ENCODE results near the gene GADL1.

The GADL1 gene

DNA sequence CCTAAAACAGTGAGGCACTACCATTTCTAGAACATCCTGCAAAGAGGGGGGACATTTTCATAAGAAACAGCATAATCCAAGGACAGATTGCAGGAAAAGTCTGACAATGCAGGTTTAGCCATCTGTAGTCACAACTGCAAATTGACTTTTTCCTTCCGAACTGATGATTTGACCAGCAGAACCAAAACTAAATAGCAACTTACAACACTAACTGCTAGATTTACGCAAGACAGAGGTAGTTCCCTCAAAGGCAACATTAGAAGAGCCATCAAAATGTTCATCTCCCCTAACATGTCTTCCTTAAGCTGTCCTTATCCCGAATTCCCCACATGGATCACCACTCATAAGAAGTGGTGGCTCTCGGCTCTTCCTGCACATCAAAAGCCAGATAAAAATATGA, 129.6 kb downstream of the GADL1 start:
- no peak for DNase-seq
- intact Hi-C loops (cut with DNase I): loop anchor here (5.0 kb wide), 1 partner anchor 1002 kb away; no protein-coding TSS in a partner anchor

DNA sequence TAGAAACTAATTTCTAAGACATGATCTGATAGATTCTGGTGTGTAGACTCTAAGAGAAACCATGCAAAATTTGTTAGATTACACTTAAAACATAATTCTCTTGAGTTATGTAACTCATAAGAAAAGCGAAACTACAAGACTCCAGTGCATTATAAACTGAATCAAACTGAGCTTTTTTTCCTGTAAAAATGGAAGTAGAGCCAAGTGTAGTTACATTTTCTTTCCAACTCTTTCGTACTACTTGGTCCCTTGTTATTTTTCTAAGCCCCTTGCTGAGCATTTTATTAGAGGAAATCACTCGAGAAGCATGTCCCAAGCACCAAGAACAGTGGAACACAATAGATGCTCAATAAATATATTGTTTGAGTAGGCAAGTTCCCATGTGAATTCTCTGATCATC, 130.2 kb downstream of the GADL1 start:
- intact Hi-C loops (cut with DNase I): no loop called here
- no peak for DNase-seq

DNA sequence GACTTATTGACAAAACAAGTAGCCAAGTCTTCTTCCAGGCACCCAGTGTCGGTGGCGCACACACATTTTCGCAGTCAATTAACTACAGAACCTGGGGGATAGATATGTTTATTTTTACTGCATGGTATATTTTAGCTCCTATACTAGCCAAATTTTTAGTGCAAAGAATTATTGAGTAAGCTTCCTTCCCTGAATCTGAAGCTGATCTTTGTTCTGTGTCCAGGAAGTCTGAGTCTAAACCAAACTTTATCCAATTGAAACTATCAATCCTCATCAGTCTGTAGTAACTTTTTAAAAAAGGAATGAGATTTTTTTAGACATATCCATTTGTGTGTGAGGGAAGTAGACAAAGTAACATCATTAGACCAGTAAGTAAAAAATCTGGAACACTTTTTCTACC, 133.1 kb downstream of the GADL1 start:
- intact Hi-C loops (cut with DNase I): no loop called here
- DNase-seq: no peak

DNA sequence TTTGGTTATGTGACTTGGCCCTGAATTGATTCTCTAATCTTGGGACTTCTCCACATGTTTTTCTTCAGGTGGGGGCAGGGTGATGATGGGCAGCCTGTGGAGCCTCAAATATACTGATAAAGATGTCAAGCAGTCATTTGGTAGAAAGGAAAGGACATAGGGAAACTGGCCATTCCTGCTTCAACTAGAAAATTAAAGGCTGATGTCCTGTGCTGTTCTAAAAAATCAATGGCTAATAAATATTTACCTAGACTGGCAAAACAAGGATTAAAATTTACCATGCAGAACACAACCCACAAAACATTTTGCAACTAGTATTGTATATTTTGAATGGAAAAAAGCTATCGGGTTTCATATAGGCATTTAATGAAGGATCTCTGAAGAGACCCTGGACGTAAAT, 133.7 kb downstream of the GADL1 start:
- intact Hi-C loops (cut with DNase I): no loop called here

DNA sequence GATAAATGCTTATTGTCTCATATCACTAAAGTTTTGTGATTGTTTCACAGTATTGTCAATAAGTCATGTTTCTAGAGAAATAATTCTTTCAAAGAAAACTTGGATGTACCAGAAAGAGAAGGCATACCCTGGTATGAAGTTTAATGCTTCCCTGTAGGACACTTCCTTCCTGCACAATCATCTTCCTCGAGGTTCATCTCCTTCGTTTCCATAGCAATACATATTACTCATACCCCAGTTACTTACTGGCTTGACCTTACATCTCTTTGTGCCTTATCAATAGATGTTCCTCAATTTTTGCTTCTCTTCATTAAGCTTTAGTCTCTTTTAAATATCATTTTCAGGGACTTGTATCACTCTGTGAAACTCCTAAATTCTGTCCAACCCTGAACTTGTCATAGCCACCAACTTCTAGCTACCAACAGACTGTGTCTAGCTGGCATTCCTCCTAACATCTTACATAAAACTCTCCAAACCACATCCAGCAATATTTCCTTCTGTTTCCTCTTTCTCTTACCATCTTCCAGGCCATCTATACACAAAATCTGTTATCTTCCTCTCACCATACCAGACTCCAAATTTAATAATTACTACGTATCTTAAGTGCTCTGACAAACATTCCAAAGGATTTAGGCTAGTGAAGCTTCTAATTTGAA, 134.3 kb downstream of the GADL1 start:
- no peak for DNase-seq
- intact Hi-C loops (cut with DNase I): no loop called here

More for the DNA sequence above, 133.7 kb downstream of the GADL1 start:
- DNase-seq: no peak

DNA sequence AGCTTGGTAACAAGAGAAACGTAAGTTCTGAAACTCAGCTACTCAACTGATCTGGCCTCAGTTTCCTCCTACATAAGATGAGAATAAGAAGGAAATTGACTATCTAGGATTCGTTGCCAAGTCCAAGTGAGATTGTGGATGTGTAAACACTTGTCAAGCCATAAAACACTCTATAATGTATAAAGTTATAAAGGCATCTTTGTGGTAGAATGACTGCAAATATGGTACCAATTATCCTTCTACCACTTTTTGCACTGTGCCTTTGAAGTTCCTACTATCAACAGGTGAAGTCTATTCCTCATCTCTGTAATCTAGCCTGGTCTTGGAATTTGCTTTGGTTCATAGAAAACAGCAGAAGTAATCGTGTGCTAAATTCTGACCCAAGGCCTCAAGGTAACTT, 138.2 kb downstream of the GADL1 start:
- no peak for DNase-seq
- intact Hi-C loops (cut with DNase I): no loop called here

DNA sequence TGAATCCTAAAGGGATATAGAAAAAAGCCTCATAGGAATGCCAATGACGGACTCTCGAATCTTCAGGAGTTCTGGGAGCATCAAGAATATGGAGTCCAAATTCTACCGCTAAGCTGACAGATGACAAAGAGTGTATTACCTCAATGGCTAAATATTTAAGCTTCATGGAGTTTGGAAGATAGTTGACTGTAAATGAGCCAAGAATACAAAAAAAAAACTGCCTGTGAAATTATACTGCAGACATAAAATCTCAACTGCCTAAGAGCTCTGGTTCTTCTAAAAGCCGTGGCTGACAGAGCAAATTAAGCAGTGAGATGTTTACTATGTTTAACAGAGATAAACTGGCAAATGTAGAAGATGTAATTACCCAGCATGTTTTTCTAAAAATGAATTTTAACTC, 140.0 kb downstream of the GADL1 start:
- intact Hi-C loops (cut with DNase I): loop anchor here (5.0 kb wide), 1 partner anchor 712 kb away; no protein-coding TSS in a partner anchor
- no peak for DNase-seq

DNA sequence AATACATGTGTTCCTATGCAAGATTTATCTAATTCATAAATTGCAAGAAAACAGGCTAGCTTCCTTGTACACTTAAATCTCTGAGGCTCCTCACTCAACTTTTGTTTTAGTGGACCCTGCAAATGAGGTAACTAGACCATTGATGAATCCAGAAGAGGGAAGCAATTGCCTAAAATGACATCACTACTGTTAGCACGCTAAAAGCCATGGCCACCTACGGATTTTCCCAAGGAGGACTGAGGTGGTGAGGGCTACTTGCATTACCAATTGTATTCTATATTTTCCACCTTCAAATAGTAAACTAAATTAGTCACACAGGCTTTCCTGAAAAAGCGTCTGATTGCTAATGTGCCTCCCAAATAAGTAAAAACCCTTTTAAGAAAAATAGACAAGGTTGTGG, 140.7 kb downstream of the GADL1 start:
- DNase-seq: no peak
- intact Hi-C loops (cut with DNase I): loop anchor here (5.0 kb wide), 1 partner anchor 711 kb away; no protein-coding TSS in a partner anchor

DNA sequence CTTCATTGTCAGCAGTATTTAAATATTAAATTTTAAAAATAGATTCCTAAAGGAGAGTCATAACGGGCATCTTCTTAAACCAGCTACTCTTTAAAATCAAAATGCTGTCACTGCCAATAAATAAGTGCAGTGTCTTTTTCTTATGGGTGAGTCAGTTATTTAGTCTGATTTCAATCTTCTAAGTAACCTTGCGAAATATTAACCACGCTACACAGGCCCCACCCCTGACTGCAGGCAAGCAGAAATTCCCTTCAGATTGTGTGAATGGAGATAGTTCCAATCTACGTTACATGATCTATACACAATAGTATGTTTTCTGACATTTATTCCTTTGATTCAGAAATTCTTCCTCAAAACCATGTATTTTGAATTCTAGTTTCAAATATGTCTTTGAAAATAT, 141.5 kb downstream of the GADL1 start:
- DNase-seq: no peak

DNA sequence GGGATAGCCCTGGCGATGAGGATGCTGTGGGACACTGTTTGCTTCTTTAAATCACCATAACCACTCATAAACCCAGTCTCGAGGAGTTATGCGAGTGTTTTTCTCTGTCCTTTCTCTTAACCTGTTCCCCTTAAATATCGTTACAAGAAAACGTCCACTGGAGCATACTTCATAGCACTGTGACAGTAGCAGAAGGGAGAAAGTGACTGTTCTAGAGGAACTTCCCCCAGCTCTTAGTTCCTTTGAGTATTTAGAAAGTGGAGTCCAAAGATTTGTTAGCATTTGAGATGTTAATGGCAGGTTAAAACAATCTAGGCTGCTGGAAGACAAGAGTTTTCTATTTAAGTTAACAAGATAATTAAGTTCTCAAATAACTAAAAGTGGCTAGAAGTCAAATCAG, 142.0 kb downstream of the GADL1 start:
- intact Hi-C loops (cut with DNase I): loop anchor here (5.0 kb wide), 1 partner anchor 710 kb away; no protein-coding TSS in a partner anchor
- no peak for DNase-seq

More for the DNA sequence above, 141.5 kb downstream of the GADL1 start:
- intact Hi-C loops (cut with DNase I): loop anchor here (5.0 kb wide), 1 partner anchor 711 kb away; no protein-coding TSS in a partner anchor

DNA sequence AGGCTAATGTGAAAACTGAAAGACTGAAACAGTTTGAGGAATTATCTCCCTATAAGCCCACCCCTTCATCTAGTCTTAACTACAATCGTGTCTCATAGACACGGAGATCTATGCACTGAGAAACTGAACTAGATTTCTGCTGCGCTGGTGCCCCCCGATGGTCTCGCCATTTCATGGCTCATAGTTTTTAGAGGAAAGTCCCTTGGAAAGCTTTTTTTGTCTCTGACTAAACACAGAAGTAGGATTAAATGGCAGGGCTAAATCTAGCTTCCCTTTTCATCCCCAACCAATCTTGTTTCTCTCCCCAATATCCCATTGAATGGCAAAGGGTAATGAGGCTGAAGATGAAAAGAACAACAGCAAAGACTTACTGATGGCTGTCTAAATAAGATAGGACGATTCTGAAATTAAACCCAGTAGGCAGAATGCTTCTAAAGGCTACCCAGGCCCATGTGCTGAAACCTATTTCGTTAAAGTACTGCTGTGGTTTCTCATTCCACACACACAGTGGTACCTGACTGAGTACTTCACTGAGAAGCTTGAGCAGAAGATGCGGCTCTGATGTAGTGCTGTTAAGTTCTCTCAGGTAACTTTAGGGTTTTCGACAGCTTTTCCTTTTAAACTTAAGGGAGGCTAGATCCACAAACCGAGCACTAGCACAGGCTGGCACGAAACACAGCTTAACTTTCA, 142.7 kb downstream of the GADL1 start:
- intact Hi-C loops (cut with DNase I): loop anchor here (5.0 kb wide), 1 partner anchor 709 kb away; no protein-coding TSS in a partner anchor
- peak in 8 of 10 donors; percentile 8 to 85 (median 23) for DNase-seq

DNA sequence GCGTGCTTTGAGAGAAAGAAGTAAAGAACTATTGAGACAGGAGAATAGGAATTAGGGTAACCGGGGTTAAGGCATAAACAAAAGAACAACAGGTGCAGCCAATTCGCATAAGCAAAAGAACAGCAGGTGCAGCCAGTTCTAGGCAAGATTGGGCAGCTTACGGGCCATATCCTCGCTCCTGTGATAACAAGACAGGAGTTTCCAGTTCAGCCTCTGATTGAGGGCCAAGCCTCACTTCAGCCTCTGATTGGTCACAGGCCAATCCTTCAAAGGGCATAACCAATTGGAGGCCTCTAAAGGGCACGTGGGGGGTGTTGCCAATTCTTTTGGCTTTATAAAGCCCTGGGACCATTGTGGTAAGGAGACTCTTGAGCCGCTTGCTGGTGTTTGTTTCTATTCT, 143.5 kb downstream of the GADL1 start:
- DNase-seq: no peak
- intact Hi-C loops (cut with DNase I): loop anchor here (5.0 kb wide), 1 partner anchor 709 kb away; no protein-coding TSS in a partner anchor

DNA sequence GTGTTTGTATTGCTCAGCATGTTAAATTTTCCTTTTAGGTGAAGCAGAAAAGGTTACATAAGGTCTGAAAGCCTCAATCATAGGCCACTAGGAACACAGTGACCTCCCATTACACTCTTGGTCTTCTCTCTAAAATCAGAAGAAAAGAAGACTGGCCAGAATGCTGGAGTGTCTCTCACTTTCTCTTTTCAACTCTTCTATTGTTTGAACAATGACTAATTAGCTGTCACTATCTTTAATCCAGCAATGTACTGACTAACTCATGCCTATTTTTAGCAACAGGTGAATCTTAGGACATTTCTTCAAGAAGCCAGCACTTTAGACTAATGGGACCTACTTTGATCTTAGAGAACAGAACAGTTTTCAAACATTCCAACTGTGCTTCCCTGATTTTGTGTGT, 145.2 kb downstream of the GADL1 start:
- intact Hi-C loops (cut with DNase I): no loop called here

DNA sequence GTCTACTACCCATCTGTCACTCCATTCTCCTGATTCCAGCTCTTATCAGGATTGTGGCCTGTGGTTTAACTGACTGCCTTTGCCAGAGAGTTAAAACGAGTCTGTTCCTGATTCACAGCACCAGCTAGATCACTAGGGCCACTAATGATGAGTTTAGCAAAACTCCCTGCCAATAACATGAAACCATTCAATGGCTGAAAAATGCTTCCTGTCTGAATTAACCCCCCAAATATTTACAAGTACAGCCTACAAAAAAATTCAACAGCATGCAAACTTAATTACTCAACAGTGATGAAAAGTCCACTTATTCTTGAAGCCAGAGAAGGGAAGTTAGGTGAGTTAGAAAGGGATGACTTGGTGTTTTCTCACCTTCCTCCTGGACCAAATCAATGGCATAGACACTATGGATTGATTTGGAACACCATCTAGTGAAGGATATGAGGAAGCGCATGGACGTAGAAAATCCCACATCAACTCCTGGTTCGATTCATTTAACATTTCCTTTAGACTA, 146.6 kb downstream of the GADL1 start:
- intact Hi-C loops (cut with DNase I): no loop called here
- no peak for DNase-seq

More for the DNA sequence above, 145.2 kb downstream of the GADL1 start:
- no peak for DNase-seq

DNA sequence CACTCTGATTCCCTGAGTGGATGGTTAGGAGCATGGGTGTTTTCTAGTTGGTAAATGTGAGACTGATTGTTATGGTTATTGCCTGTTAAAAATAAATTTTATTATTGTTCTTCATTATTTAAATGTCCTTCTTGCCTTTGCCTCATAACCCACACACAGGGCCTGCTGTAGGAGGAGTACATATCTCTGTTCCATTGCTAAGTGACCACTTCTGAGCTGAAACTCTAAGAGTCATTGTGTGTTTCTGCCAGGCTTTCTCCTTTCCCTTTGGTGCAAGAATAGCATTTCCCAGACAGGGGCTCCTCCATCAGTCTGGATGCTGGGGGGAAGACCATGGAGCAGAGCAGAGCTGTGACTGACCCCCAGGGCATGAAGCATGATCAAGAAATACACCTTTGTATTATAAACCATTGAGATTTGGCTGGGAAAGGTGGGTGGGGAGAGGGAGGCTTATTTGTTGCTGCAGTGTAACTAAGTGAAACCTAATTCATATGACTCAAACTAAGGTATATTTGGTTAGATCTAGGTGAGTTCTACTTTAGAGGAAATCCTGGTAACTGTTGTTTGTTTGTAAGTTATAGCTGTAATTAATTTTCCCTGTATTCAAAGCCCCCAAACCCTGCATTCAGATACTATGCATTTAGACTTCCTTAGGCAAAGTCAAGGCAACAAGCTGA, 150.7 kb downstream of the GADL1 start:
- intact Hi-C loops (cut with DNase I): no loop called here
- no peak for DNase-seq

DNA sequence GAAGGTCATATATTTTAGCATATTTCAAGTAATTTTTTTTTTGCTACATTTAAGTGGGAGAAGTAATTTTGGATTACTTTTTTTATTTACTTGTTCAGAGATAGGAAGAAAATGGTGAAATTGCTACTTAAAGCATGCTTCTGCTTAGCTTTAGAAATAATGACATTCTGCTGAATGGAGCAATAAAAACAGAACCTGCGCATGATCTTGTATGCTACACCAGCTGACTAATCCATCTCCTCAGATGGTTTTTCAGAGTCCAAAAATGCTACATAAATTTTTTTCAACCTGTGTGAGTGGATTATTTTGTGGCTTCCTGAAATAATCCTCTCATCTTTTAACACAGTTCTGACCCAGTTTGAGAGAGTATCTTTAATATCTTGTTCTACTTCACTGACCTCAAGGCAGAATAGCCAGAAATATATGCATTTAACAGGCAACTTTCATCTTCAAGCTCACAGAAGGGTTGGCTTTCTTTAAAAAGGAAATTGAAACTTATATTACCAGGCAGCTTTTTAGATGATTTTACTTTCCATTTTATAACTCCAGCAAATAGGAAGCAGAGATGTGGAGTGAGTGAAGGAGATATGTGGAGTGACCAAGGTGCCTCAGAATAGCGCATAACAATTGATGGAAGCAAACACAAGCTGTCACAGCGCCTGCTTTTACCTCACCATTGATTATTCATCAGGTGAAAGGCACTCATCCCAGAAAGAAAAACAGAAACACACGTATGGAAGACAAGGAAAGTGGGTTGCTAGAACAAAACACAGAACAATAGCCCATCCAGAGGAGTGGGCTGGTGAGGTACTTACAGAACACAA, 151.5 kb downstream of the GADL1 start:
- DNase-seq: no peak
- intact Hi-C loops (cut with DNase I): no loop called here

DNA sequence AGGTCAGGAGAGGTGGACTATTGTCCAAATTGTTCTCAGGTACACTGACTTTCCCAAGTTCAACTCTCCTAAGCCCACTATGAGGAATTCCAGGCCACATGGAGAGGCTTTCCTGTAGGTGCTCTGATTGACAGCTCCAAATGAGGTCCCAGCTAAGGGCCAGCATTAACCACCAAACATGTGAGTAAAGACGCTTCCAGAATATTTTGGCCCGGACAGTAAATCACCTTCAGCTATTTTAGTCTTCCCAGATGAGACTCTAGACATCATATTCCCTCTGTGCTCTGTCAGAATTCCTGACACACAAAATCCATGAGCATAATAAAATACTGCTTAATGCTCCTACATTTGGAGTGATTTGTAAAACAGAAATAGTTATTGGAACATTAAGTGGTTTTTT, 152.6 kb downstream of the GADL1 start:
- no peak for DNase-seq
- intact Hi-C loops (cut with DNase I): no loop called here

DNA sequence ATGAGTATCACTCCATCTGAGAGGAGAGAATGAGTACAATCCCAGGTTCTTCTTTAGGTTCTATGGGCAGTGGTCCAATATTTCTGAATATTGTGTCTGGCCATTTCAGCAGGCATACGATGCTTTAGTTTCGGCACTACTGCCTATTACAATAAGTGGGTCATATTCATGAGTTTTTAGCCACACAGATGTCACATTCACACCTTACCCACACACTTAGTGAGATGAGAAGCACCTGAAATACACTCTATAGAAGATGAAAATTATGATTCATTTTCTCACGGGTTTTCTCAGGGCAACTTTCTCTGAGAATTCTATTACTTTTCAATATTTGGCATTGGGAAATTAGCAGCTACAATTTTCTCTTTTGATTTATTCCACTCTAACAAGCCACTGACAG, 155.9 kb downstream of the GADL1 start:
- intact Hi-C loops (cut with DNase I): no loop called here
- DNase-seq: no peak

DNA sequence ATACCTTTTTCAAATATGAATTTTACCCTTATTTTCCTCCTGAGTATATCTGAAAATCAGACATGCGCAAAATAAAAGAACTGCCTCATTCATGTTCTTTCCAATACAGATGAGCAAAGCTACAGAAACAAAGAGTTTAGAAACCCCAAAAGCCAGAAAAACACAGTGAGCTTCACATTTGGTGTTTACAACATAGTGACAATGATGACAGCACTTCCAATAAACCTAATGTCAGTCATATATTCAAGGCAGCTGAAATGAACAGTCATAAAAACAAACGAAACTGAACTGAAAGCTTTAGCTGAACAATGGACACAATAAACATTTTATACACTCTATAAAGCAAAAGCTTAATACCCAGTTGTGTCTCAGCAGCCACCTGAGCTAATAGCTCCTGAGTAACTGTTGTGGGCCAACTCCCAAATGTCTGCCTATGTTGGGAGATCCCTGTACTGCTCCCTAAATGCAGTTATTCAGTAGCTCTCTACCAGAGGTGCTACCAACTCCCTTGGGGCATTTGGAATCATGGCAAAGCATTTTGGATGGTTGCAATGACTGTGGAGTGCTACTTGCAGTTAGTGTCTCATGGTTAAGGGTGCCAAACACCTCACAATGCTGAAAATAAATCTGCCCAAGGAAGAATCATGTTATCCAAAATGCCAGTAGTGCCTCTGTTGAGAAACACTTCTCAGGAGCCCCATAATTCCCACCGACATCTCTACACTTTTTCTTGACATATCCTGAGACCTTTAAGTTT, 156.5 kb downstream of the GADL1 start:
- intact Hi-C loops (cut with DNase I): no loop called here
- DNase-seq: no peak

DNA sequence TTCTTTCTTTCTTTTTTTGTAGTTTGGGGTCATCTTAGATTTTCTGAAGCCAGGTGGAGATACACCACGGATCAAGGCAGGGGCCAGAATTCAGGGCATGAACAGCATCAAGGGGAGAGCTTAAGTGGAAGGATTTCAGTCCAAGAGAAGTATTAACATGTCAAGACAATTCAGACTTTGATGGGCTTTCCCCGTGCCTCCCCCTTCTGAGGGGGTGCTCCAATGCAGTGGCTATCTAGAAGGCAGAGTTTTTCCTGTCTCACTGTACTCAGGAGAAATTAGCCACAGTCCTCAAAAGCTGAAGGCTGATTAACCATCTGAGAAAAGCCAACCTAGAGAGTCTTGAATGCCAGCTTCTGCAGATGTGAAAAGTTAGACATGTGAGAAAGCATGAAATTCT, 160.8 kb downstream of the GADL1 start:
- DNase-seq: no peak
- intact Hi-C loops (cut with DNase I): no loop called here

Measured in posterior cingulate gyrus (tissue), 11 donors.